PC-9 (cell line): ENCODE measurements around the gene KDELR1.

Experiments used
- CTCF ChIP-seq: fragments of 200-600 bp; sonication (generic); conservative IDR thresholded peaks from 2 replicates; pipeline ENCODE4 v1.6.1; 2017; ENCODE audit warnings: mixed run types, antibody characterized with exemption, mild to moderate bottlenecking, moderate library complexity
- EZH2 ChIP-seq: fragments of 200-600 bp; sonication (generic); IDR thresholded peaks from 2 replicates; pipeline ENCODE4 v1.8.0; 2017; ENCODE audit warnings: antibody characterized with exemption, low read depth

GRCh38 chr19:48417421-48417820 lies 26.1 kb upstream of the KDELR1 start:
- TF ChIP-seq CTCF (no peak), EZH2 (no peak)
